GM12873 (cell line): ENCODE data around the gene VPS37C.
A peak's percentile ranks its signal among the peaks of the same experiment; 100 is the strongest.

Experiments used
- TF ChIP-seq, protein P1 (sequence below): IDR thresholded peaks from 2 replicates; pipeline ENCODE4 v1.5.1; 2012; ENCODE audit warnings: low read depth, mild to moderate bottlenecking, moderate library complexity, low read length, control low read depth; ENCODE audit not compliant: insufficient read depth; ENCODE audit errors: missing control alignments

The VPS37C gene

DNA sequence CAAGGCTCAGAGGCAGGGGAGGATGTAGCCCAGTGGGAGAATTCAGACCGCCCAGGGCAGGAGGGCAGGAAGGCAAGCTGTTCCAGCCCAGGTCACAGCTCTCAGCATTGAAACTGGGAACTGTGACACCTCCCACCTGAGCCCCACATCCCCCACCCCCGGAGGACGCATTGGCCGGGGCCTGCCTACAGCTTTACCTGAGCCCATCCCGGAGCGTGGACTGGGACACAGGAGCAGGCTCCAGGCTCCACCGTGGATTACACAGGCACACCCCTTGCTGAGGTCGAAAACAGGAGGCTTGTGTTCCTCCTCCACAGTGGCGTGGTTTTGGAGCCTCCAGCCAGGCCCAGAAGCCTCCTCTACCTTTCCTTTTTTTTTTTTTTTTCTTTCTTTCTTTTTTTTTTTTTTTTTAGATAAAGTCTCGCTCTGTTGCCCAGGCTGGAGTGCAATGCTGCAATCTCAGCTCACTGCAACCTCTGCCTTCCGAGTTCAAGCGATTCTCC is 33.0 kb upstream of the VPS37C start:
- TF ChIP-seq, protein P1, sequence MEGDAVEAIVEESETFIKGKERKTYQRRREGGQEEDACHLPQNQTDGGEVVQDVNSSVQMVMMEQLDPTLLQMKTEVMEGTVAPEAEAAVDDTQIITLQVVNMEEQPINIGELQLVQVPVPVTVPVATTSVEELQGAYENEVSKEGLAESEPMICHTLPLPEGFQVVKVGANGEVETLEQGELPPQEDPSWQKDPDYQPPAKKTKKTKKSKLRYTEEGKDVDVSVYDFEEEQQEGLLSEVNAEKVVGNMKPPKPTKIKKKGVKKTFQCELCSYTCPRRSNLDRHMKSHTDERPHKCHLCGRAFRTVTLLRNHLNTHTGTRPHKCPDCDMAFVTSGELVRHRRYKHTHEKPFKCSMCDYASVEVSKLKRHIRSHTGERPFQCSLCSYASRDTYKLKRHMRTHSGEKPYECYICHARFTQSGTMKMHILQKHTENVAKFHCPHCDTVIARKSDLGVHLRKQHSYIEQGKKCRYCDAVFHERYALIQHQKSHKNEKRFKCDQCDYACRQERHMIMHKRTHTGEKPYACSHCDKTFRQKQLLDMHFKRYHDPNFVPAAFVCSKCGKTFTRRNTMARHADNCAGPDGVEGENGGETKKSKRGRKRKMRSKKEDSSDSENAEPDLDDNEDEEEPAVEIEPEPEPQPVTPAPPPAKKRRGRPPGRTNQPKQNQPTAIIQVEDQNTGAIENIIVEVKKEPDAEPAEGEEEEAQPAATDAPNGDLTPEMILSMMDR, result no peak

- TF ChIP-seq, protein P1, result no peak
These were observed 32.4 kb upstream of the VPS37C start for GRCh38 chr11:61193596-61193995.

- TF ChIP-seq, protein P1, result no peak
These were observed 28.7 kb upstream of the VPS37C start for GRCh38 chr11:61189933-61190332.

DNA sequence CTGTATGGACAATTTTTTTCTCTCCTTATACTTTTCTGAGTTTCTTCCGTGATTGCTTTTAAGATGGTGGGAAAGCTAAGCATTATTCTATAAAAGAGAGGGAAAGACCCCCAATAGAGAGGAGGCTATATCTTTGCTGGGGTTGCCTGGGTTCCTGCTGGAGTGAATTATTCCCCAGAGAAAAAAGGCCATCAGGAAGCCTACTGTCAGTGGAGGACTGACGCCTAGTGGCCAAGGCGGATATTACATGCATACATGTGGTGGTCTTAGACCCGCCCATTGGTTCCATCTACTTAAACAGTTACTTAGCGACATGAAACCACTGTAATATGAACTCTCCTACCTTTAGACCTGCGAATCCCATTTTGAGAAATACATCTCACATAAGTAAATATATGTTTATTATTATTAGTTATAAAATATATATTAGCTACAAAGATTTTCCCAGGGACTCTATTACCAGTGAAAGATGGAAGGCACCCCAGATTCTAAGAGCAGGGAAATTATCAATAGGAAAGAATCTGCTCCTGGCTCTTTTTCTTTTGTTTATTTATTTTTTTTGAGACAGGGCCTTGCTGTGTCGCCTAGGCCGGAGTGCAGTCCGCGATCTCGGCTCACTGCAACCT is 26.4 kb upstream of the VPS37C start:
- TF ChIP-seq, protein P1, result peak; percentile 96

DNA sequence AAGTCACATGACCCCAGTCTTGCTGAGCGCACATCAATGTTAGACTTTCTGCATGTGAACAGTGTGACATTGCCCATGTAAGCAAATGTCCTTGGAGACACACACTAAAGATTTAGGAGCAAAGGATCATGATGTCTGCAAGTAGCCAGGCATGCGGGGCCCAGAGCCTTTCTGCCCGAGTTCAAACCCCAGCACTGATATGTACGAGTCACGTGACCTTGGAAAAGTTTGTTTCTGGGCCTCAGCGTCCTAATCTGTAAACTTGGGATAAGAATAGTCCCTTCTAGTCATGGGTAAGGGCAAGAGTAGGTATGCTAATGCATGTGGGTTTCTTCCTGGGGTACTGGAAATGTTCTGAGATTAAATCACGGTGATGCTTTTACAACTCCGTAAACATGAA is 25.3 kb upstream of the VPS37C start:
- TF ChIP-seq, protein P1, result no peak

GRCh38 chr11:61183645-61184044 is 22.4 kb upstream of the VPS37C start:
- TF ChIP-seq, protein P1, result no peak

DNA sequence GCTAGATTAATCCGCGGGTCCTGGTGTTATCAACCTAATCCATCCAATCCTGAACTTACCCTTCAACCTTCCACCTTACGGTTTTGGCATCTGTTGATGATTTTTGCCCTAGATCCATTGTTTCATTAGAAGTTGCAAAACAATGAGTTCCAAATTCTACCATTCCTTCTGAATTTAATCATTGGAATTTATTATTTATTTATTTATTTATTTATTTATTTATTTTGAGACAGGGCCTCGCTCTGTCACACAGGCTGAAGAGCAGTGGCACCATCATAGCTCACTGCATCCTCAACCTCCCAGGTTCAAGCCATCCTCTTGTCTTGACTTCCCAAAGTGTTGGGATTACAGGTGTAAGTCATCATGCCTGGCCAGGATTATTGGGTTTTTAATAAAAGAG is 20.3 kb upstream of the VPS37C start:
- TF ChIP-seq, protein P1, result no peak
